SK-N-MC (cell line): ENCODE data around the gene KRT2.

Experiments
- DNase-seq: peaks from one replicate; pipeline ENCODE4 v3.0.0-alpha.2; 2011; ENCODE audit warnings: low read depth, low spot score
- H3K27ac ChIP-seq: fragments of 200-600 bp; sonication (generic); 2 replicates; pipeline ENCODE4 v1.5.1; 2016; ENCODE audit warnings: mixed run types
- H3K36me3 ChIP-seq: fragments of 200-600 bp; sonication (generic); 2 replicates; pipeline ENCODE4 v1.6.1; 2017; ENCODE audit warnings: antibody characterized with exemption, low read length, mixed read lengths; ENCODE audit not compliant: insufficient read depth
- H3K4me3 ChIP-seq: fragments of 200-600 bp; sonication (generic); 2 replicates; pipeline ENCODE4 v1.5.1; 2016
- H3K9ac ChIP-seq: fragments of 200-600 bp; sonication (generic); 2 replicates; pipeline ENCODE4 v1.8.0; 2017; ENCODE audit warnings: mixed run types, mixed read lengths; ENCODE audit not compliant: insufficient read length
- H3K9me3 ChIP-seq: fragments of 200-600 bp; sonication (generic); 2 replicates; pipeline ENCODE4 v1.6.1; 2017; ENCODE audit warnings: low read depth, mild to moderate bottlenecking, antibody characterized with exemption, low read length, moderate library complexity, mixed read lengths
- EZH2 ChIP-seq: fragments of 200-600 bp; sonication (generic); IDR thresholded peaks from one replicate; pipeline ENCODE4 v1.6.1; 2017; ENCODE audit warnings: antibody characterized with exemption
- FOXP2 ChIP-seq: optimal IDR thresholded peaks from 2 replicates; pipeline ENCODE3; 2011; ENCODE audit warnings: mild to moderate bottlenecking, moderate library complexity; ENCODE audit not compliant: insufficient read depth; ENCODE audit errors: extremely low read length, control extremely low read depth
- POLR2AphosphoS5 ChIP-seq: IDR thresholded peaks from 2 replicates; pipeline ENCODE4 v1.6.1; 2012; ENCODE audit warnings: mild to moderate bottlenecking, low read depth, low read length, borderline replicate concordance

KRT2 gene

GRCh38 chr12:52687497-52688385, 35.7 kb upstream of the KRT2 start:
- Histone ChIP-seq H3K36me3 (no peaks in the 10 kb centered on the region), H3K4me3 (no peak overlapping the region), H3K9me3 (no peaks in the 10 kb centered on the region), H3K27ac (no peak overlapping the region), H3K9ac (no peak overlapping the region)
- no peak for DNase-seq
- no peak for TF ChIP-seq POLR2AphosphoS5

- no peak for TF ChIP-seq FOXP2
- no peak for TF ChIP-seq EZH2
- TF ChIP-seq POLR2AphosphoS5, result no peak
- no peaks in the 10 kb centered on the region for H3K9me3 ChIP-seq
- H3K9ac ChIP-seq, result no peak overlapping the region
- no peak overlapping the region for H3K27ac ChIP-seq
- no peaks in the 10 kb centered on the region for H3K36me3 ChIP-seq
- no peak overlapping the region for H3K4me3 ChIP-seq
- no peak for DNase-seq
Observed at GRCh38 chr12:52686756-52687487, 34.9 kb upstream of the KRT2 start.

GRCh38 chr12:52686063-52686462, 34.1 kb upstream of the KRT2 start:
- DNase-seq, result no peak
- H3K4me3 ChIP-seq, result no peak overlapping the region
- no peak overlapping the region for H3K27ac ChIP-seq
- no peaks in the 10 kb centered on the region for H3K36me3 ChIP-seq
- no peak overlapping the region for H3K9ac ChIP-seq
- TF ChIP-seq EZH2, result no peak
- H3K9me3 ChIP-seq, result no peaks in the 10 kb centered on the region

GRCh38 chr12:52685406-52685890, 33.4 kb upstream of the KRT2 start:
- no peaks in the 10 kb centered on the region for H3K36me3 ChIP-seq
- no peak overlapping the region for H3K27ac ChIP-seq
- DNase-seq, result no peak
- no peak overlapping the region for H3K9ac ChIP-seq
- no peak overlapping the region for H3K4me3 ChIP-seq
- TF ChIP-seq EZH2 (no peak), FOXP2 (no peak), POLR2AphosphoS5 (no peak)
- H3K9me3 ChIP-seq, result no peaks in the 10 kb centered on the region

GRCh38 chr12:52684431-52684830, 32.4 kb upstream of the KRT2 start:
- Histone ChIP-seq H3K9ac (no peak overlapping the region), H3K27ac (no peak overlapping the region), H3K36me3 (no peaks in the 10 kb centered on the region), H3K9me3 (no peaks in the 10 kb centered on the region), H3K4me3 (no peak overlapping the region)
- no peak for DNase-seq
- TF ChIP-seq EZH2, result no peak
- no peak for TF ChIP-seq POLR2AphosphoS5
- TF ChIP-seq FOXP2, result no peak

- DNase-seq, result no peak
- Histone ChIP-seq H3K36me3 (no peaks in the 10 kb centered on the region), H3K4me3 (no peak overlapping the region), H3K9me3 (no peaks in the 10 kb centered on the region), H3K9ac (no peak overlapping the region), H3K27ac (no peak overlapping the region)
- TF ChIP-seq EZH2 (no peak), FOXP2 (no peak), POLR2AphosphoS5 (no peak)
Observed at GRCh38 chr12:52683575-52684300, 31.7 kb upstream of the KRT2 start.

- Histone ChIP-seq H3K36me3 (no peaks in the 10 kb centered on the region), H3K4me3 (no peak overlapping the region), H3K9me3 (no peaks in the 10 kb centered on the region), H3K27ac (no peak overlapping the region), H3K9ac (no peak overlapping the region)
- TF ChIP-seq FOXP2 (no peak), POLR2AphosphoS5 (no peak), EZH2 (no peak)
- DNase-seq, result no peak
Observed at GRCh38 chr12:52682938-52683574, 31.0 kb upstream of the KRT2 start.

GRCh38 chr12:52682381-52682660, 30.3 kb upstream of the KRT2 start:
- no peaks in the 10 kb centered on the region for H3K9me3 ChIP-seq
- no peak for TF ChIP-seq POLR2AphosphoS5
- no peak for TF ChIP-seq EZH2
- TF ChIP-seq FOXP2, result no peak
- no peaks in the 10 kb centered on the region for H3K36me3 ChIP-seq
- no peak overlapping the region for H3K9ac ChIP-seq
- no peak for DNase-seq
- no peak overlapping the region for H3K4me3 ChIP-seq
- no peak overlapping the region for H3K27ac ChIP-seq
